ENCODE results near the gene DSC3.
"Not testable (repeated sequence)": the region's sequence is repeated elsewhere in the genome, so short reads cannot be mapped to it uniquely, and the experiment has no call there.

DSC3 gene

GRCh38 chr18:31041271-31042083 is 1.1 kb downstream of the DSC3 start:
- DNase-seq (ENCODE audit: low spot score), result no peak

DNA sequence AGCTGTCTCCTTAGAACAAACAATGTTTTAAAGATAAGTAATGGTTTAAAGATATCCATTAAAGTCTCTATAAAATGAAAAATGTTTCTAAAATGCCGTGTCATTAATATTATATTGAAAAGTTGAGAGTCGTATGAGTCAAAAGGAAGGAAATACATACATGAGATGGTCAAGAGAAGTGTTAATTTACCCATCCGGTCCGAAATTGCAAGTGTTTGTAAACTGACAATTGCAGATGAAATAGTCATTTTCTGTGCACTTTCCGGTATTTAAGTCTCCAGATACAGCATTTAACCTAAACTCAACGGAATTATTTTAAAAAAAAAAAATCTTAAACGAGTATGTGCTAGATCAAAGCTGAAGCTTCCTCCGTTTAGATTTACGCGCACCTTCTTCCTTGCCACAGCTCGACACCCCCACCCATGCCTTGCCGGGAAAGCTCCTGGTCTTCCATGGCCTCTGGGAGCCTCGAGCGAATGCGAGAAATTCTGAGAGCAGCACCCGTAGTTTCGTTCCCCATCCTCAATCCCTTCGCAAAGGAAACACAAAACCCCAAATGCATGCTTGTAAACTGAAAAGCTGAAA is 1.8 kb downstream of the DSC3 start:
- no peak for DNase-seq (ENCODE audit: low spot score)

DNA sequence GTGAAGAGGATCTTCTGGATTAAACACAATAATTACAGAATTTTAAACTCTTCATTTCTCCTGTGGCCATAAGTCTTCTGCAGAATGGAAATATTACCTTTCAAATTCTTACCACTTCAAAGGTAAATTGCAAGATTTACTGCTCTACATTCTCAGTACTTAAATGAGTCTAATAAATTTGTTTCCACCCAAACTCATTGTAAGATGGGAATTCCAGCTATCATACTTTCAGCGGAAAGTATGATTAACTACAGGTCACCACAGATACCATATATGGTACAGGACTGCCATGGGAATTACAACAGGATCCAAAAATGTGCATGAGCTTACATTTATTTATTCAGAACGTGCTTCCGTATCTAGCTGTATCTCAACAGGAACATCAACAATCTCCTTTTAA is 3.1 kb downstream of the DSC3 start:
- DNase-seq (ENCODE audit: low spot score), result no peak

DNA sequence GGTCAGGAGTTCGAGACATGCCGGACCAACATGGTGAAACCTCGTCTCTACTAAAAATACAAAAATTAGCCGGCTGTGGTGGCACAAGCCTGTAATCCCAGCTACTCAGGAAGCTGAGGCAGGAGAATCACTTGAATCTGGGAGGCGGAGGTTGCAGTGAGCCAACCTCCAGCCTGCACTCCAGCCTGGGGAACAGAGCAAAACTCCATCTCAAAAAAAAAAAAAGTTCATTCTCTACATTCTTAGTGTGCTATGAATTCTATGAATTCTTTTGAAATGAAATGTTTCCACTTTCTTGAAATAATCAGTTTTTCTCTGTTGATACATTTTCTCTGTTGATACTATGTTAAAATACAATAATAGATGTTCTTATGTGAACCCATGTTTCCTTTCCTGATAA is 4.9 kb downstream of the DSC3 start:
- DNase-seq (ENCODE audit: low spot score), result not testable (repeated sequence)

- DNase-seq (ENCODE audit: low spot score), result no peak
Measured at GRCh38 chr18:31034541-31034940, 8.0 kb downstream of the DSC3 start.

- DNase-seq (ENCODE audit: low spot score), result no peak
Measured at GRCh38 chr18:31030574-31031278, 11.8 kb downstream of the DSC3 start.

GRCh38 chr18:31015715-31016434 is 26.7 kb downstream of the DSC3 start:
- DNase-seq (ENCODE audit: low spot score), result no peak

- not testable (repeated sequence) for DNase-seq (ENCODE audit: low spot score)
Measured at GRCh38 chr18:31011455-31011854, 31.1 kb downstream of the DSC3 start.

DNA sequence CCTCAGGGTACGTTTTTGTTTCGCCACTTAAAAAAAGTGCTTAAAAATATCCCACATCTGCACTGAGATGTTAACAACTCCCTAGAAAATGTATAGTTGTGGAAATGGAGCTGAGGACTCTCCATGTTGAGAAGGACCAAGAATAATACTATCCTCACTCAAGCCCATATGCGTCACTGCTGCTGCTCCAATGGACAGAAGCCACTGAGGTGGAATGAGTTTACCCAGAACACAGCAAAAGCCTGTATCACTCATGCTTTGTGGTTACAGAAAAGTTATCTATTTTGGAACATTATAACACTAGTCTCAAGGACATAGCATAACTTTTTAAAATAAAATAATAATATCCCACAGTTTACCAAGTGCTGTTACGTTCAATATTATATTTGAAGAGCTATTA is 31.9 kb downstream of the DSC3 start:
- no peak for DNase-seq (ENCODE audit: low spot score)

GRCh38 chr18:30999887-31000628 is 42.5 kb downstream of the DSC3 start:
- no peak for DNase-seq (ENCODE audit: low spot score)

- no peak for DNase-seq (ENCODE audit: low spot score)
Measured at GRCh38 chr18:30999186-30999585, 43.4 kb downstream of the DSC3 start.

GRCh38 chr18:30997223-30997622 is 45.3 kb downstream of the DSC3 start:
- no peak for DNase-seq (ENCODE audit: low spot score)

DNA sequence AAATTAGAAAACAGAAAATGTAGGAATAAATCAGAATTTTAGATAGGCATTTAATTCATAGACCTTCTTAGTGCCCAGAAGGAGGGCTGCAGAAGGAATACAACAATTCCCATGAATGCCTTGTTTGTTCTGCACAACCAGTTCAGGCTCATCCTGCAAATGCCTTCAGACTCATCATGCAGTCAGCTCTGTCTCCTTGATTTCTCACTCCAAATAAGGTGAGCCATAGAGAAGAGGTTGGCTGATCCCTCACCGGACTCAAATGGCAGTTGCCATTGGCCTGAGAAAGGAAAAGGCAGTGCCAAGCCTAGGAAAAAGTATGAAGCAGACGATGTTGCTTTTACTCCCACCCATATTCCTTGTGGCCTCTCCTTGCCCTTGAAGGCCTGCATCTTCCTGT is 50.3 kb downstream of the DSC3 start:
- DNase-seq (ENCODE audit: low spot score), result no peak

DNA sequence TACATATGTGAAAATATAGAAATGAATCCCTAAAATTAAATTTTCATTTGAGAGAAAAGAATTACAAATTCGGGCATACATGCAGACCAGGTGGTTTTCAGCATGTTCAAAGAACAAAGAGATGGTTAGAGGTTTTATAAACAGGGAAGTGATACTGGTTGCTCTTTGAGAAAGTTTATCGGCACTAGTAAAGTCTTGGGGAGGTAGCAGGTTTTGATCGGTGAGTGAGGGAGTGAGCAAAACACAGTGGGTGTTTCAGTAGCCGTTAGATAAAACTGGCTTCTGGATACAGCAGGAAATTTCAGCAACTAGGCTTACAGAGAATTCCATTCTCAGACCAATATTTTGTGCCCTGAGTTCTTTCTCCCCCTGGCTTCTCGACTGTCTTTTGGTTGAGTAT is 51.1 kb downstream of the DSC3 start:
- no peak for DNase-seq (ENCODE audit: low spot score)

GRCh38 chr18:30989141-30989540 is 53.4 kb downstream of the DSC3 start:
- DNase-seq (ENCODE audit: low spot score), result no peak

DNA sequence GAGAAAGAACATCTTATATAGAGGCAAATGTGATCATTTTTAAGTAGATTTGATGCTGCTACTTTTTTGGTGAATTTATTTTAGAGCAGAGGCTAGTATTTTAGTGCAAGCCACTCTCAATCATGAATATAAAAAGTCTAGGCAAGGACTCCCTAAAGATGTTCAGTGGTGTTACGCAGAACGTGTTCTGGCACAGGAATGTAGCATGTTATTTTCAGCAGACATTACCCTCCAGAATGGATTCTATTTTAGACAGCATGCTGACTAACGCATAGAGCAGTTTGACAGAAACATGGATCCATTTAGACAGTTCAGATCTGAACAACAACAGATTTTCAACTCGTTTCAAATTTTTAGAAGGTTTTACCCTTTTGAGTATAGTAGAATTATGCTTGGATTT is 54.1 kb downstream of the DSC3 start:
- DNase-seq (ENCODE audit: low spot score), result no peak

GRCh38 chr18:30987467-30988241 is 54.9 kb downstream of the DSC3 start:
- DNase-seq (ENCODE audit: low spot score), result no peak

DNA sequence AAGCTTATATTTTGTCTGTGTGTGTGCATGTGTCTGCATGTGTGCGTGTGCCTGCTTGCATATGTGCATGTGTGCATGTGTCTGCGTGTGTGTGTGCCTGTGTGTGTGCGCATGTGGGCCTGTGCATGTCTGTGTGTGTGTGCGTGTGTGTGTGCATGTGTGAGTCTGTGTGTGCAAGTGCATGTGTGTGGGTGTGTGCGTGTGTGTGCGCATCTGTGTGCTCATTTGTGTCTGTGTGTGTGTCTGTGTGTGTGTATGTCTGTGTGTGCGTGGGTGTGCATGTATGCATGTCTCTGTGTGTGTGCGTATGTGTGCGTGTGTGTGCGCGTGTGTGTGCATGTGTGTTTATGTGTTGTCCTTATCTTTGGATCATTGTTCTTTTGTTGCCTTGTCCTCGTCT is 56.8 kb downstream of the DSC3 start:
- no peak for DNase-seq (ENCODE audit: low spot score)

- DNase-seq (ENCODE audit: low spot score), result no peak
Measured at GRCh38 chr18:30982285-30982992, 60.1 kb downstream of the DSC3 start.

- DNase-seq (ENCODE audit: low spot score), result not testable (repeated sequence)
Measured at GRCh38 chr18:30978091-30978490, 64.5 kb downstream of the DSC3 start.
